Stimulated activated CD4-positive, alpha-beta T cell treated with anti-CD3 and anti-CD28 coated beads, Interleukin-2, amount 100 ng/mL, for 48 hours (primary cell): ENCODE data around the gene DHPS.

Experiments used
- DNase-seq, 2 donors: peaks; one replicate each; pipeline ENCODE4 v3.0.0-alpha.2; 2020

Gene DHPS

GRCh38 chr19:12641456-12641855, 40.2 kb downstream of the DHPS start:
- DNase-seq, result no peak

GRCh38 chr19:12639901-12640613, 41.6 kb downstream of the DHPS start:
- peak; percentile 86 for DNase-seq

GRCh38 chr19:12638611-12639182, 43.0 kb downstream of the DHPS start:
- no peak for DNase-seq

GRCh38 chr19:12636631-12637030, 45.0 kb downstream of the DHPS start:
- DNase-seq, result no peak

- DNase-seq, result no peak
Observed at GRCh38 chr19:12629215-12629614, 52.5 kb downstream of the DHPS start.

GRCh38 chr19:12628040-12629022, 53.3 kb downstream of the DHPS start:
- DNase-seq, result no peak

- no peak for DNase-seq
Observed at GRCh38 chr19:12626958-12627357, 54.7 kb downstream of the DHPS start.
